Liver (tissue), 9 donors: ENCODE results near the gene OSGIN1. TPM values are rescaled to one million over a fixed set of nuclear protein-coding genes. Genes with fewer than 3 reads are reported as not detected.

Experiments
- DNase-seq: peaks from one replicate; pipeline ENCODE4 v3.0.0-alpha.2; 2017; ENCODE audit warnings: low spot score
- H3K27ac ChIP-seq, 2 donors: one replicate each; pipeline ENCODE4 v1.7.0; 2013; ENCODE audit warnings: inconsistent platforms in 2 of 2, low read length in 2 of 2, control low read depth in 1 of 2, low read depth in 1 of 2, mild to moderate bottlenecking in 1 of 2
- H3K27me3 ChIP-seq, 4 donors: one replicate each; pipeline versions ENCODE4 v1.6.1 to v1.7.0; 2013; ENCODE audit warnings: low read length in 3 of 4, inconsistent platforms in 1 of 4, mild to moderate bottlenecking in 1 of 4, moderate library complexity in 1 of 4; ENCODE audit not compliant: control insufficient read depth in 4 of 4, insufficient read depth in 4 of 4
- H3K36me3 ChIP-seq, 4 donors: one replicate each; pipeline versions ENCODE4 v1.6.1 to v1.7.0; 2013; ENCODE audit warnings: low read length in 3 of 4, mild to moderate bottlenecking in 3 of 4, low read depth in 1 of 4, moderate library complexity in 1 of 4; ENCODE audit not compliant: control insufficient read depth in 4 of 4, insufficient read depth in 3 of 4
- H3K4me1 ChIP-seq, 4 donors: one replicate each; pipeline versions ENCODE4 v1.6.1 to v1.7.0; 2013; ENCODE audit warnings: low read length in 3 of 4, mild to moderate bottlenecking in 3 of 4, moderate library complexity in 1 of 4; ENCODE audit not compliant: control insufficient read depth in 4 of 4, insufficient read depth in 4 of 4
- H3K4me3 ChIP-seq, 3 donors: one replicate each; pipeline versions ENCODE4 v1.6.1 to v1.7.0; 2013; ENCODE audit warnings: low read length in 3 of 3, control low read depth in 1 of 3, low read depth in 1 of 3, mild to moderate bottlenecking in 1 of 3
- H3K9ac ChIP-seq, 2 donors: one replicate each; pipeline ENCODE4 v1.7.0; 2013; ENCODE audit warnings: low read length in 2 of 2, mild to moderate bottlenecking in 2 of 2, moderate library complexity in 2 of 2, control low read depth in 1 of 2, low read depth in 1 of 2
- H3K9me3 ChIP-seq, 4 donors: one replicate each; pipeline versions ENCODE4 v1.6.1 to v1.7.0; 2013; ENCODE audit warnings: low read length in 3 of 4; ENCODE audit not compliant: control insufficient read depth in 4 of 4
- EGR1 ChIP-seq, 2 donors: IDR thresholded peaks; 2 replicates each; pipeline ENCODE4 v1.6.1; 2016 to 2018; ENCODE audit warnings: antibody characterized with exemption in 2 of 2, low read depth in 2 of 2
- FOXA1 ChIP-seq: IDR thresholded peaks from 2 replicates; pipeline ENCODE4 v1.6.1; 2016; ENCODE audit warnings: antibody characterized with exemption
- GABPA ChIP-seq, 2 donors: IDR thresholded peaks in 1 of 2; conservative IDR thresholded peaks in 1 of 2; 2 replicates each; pipeline ENCODE4 v1.6.1; 2016; ENCODE audit warnings: antibody characterized with exemption in 2 of 2, mild to moderate bottlenecking in 1 of 2, moderate library complexity in 1 of 2
- HNF4A ChIP-seq, 2 donors: conservative IDR thresholded peaks; 2 replicates each; pipeline ENCODE4 v1.6.1; 2016; ENCODE audit warnings: antibody characterized with exemption in 2 of 2, mild to moderate bottlenecking in 2 of 2
- JUND ChIP-seq, 2 donors: IDR thresholded peaks; 2 replicates each; pipeline ENCODE4 v1.6.1; 2016; ENCODE audit warnings: antibody characterized with exemption in 2 of 2
- RAD21 ChIP-seq, 2 donors: IDR thresholded peaks; 2 replicates each; pipeline ENCODE4 v1.6.1; 2016; ENCODE audit warnings: antibody characterized with exemption in 2 of 2, mild to moderate bottlenecking in 2 of 2
- REST ChIP-seq: IDR thresholded peaks from 2 replicates; pipeline ENCODE4 v1.6.1; 2016; ENCODE audit warnings: antibody characterized with exemption, mild to moderate bottlenecking
- RXRA ChIP-seq, 2 donors: IDR thresholded peaks; 2 replicates each; pipeline ENCODE4 v1.6.1; 2017 to 2018; ENCODE audit warnings: antibody characterized with exemption in 2 of 2, mild to moderate bottlenecking in 1 of 2
- SP1 ChIP-seq: IDR thresholded peaks from 2 replicates; pipeline ENCODE4 v1.6.1; 2018; ENCODE audit warnings: antibody characterized with exemption, mild to moderate bottlenecking
- TAF1 ChIP-seq: conservative IDR thresholded peaks from 2 replicates; pipeline ENCODE4 v1.6.1; 2016; ENCODE audit warnings: antibody characterized with exemption, mild to moderate bottlenecking
- WGBS: extraction: QIAGEN DNeasy Blood & Tissue Kit; methylation state at CpG from one replicate; pipeline ENCODE4 v1.1.7; 2013; 5-methylcytosine and 5-hydroxymethylcytosine counted together
- polyA plus RNA-seq, 2 donors: library from polyadenylated mRNA; stranded (reverse) in 1 of 2; unstranded in 1 of 2; fragments of 200-250 nt in 1 of 2; fragments of >200 nt in 1 of 2; fragmentation: Nextera tagmentation in 1 of 2; extraction: Ambion mirVana in 1 of 2; gene quantifications; one replicate each; pipeline versions ENCODE4 v1.2.1 to v1.2.3, GENCODE V29; 2013 to 2015
- total RNA-seq, 2 donors: library from RNA; depleted of rRNA; stranded (reverse); fragments of >200 nt; gene quantifications; one replicate each; pipeline ENCODE4 v1.2.3, GENCODE V29; 2014
- TF ChIP-seq, protein P1 (sequence below): IDR thresholded peaks from 2 replicates; pipeline ENCODE4 v1.6.1; 2016; ENCODE audit warnings: antibody characterized with exemption
- TF ChIP-seq, protein P2 (sequence below): fragments of 150-350 bp; IDR thresholded peaks from 2 replicates; pipeline ENCODE4 v1.5.1; 2017; ENCODE audit warnings: improper control_type of control experiment, low read depth, low read length; ENCODE audit not compliant: missing input control
- TF ChIP-seq, protein P3 (sequence below): IDR thresholded peaks from 2 replicates; pipeline ENCODE4 v1.6.1; 2016; ENCODE audit warnings: antibody characterized with exemption
- TF ChIP-seq, protein P4 (sequence below): IDR thresholded peaks from 2 replicates; pipeline ENCODE4 v1.6.1; 2016; ENCODE audit warnings: antibody characterized with exemption
- donor health status: healthy.
- donor health status: healthy.
- donor health status: healthy.
- donor health status: healthy.
- donor health status: healthy.

Gene OSGIN1
- total and polyA plus RNA-seq, 4 donors, result 7.1 to 90.4 (median 60.4) TPM

GRCh38 chr16:84013787-84014569 lies 60.9 kb downstream of the OSGIN1 start:
- peak; percentile 49 for DNase-seq
- Histone ChIP-seq H3K9me3 (peaks cover 0 to 4% (median 0%) of the 10 kb centered on the region in 4 donors), H3K27ac (no peak overlapping the region), H3K9ac (no peak overlapping the region), H3K36me3 (no peaks in the 10 kb centered on the region), H3K4me3 (no peak overlapping the region), H3K27me3 (no peaks in the 10 kb centered on the region), H3K4me1 (no peaks in the 10 kb centered on the region)
- TF ChIP-seq SP1 (peak; percentile 53), GABPA (IDR thresholded peaks at IDR 0.05 in 1 of 2, conservative IDR thresholded peaks at IDR 0.05 in 1 of 2) (no peak)
- WGBS, result 16% methylated on average over 14 of the region's 14 CpGs

DNA sequence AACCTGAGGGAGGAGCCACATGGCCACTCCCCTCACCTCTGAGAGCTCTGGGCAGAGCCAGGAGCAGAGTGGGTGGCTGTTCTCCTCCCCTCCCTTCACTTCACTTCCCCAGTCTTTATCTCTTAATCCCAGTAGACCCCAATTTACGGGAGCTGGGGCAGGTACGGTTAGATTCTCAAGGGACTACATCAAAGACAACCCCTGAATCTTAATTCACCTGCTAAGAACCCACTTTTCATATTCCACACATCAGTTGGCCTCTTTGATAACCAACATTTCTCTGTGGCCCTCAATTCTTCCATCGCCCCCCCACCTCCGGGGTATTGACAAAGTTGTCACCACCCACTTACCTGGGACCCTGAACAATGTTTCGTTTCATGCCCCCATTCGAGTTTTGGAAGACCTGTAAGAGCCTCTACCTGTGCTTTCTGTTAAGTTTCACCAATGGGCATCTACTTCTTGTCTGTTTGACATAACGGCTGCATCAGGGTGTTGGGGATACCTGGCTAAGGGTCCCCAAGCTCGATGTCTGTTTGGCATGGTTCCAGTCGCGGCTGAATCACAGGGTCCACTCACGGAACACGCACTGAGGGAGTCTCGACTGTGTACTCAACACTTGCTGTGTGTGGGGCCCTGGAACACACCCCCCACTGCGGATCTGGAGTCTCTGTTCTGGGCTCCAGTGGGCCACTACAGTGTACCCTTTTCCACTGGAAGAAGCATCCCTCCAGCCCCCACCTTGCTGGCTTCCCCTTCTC lies 61.7 kb downstream of the OSGIN1 start:
- Histone ChIP-seq H3K9me3 (peaks cover 0 to 10% (median under 1%) of the 10 kb centered on the region in 4 donors), H3K27ac (no peak overlapping the region), H3K4me1 (no peaks in the 10 kb centered on the region), H3K36me3 (no peaks in the 10 kb centered on the region), H3K27me3 (no peaks in the 10 kb centered on the region), H3K4me3 (no peak overlapping the region), H3K9ac (no peak overlapping the region)
- WGBS, result 73% methylated on average over 14 of the region's 14 CpGs
- no peak for DNase-seq
- TF ChIP-seq HNF4A (conservative IDR thresholded peaks at IDR 0.05) (no peak), FOXA1 (no peak), REST (no peak), SP1 (no peak), RAD21 (IDR thresholded peaks at IDR 0.05) (no peak), RXRA (IDR thresholded peaks at IDR 0.05) (no peak), EGR1 (IDR thresholded peaks at IDR 0.05; ENCODE audit: low read depth in 2 of 2) (no peak)
- TF ChIP-seq, protein P1, sequence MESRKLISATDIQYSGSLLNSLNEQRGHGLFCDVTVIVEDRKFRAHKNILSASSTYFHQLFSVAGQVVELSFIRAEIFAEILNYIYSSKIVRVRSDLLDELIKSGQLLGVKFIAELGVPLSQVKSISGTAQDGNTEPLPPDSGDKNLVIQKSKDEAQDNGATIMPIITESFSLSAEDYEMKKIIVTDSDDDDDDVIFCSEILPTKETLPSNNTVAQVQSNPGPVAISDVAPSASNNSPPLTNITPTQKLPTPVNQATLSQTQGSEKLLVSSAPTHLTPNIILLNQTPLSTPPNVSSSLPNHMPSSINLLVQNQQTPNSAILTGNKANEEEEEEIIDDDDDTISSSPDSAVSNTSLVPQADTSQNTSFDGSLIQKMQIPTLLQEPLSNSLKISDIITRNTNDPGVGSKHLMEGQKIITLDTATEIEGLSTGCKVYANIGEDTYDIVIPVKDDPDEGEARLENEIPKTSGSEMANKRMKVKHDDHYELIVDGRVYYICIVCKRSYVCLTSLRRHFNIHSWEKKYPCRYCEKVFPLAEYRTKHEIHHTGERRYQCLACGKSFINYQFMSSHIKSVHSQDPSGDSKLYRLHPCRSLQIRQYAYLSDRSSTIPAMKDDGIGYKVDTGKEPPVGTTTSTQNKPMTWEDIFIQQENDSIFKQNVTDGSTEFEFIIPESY, result no peak

GRCh38 chr16:84015399-84015798 lies 62.4 kb downstream of the OSGIN1 start:
- H3K27me3 ChIP-seq, result no peaks in the 10 kb centered on the region
- no peaks in the 10 kb centered on the region for H3K36me3 ChIP-seq
- no peak overlapping the region for H3K27ac ChIP-seq
- DNase-seq, result no peak
- TF ChIP-seq SP1, result no peak
- TF ChIP-seq TAF1, result no peak
- TF ChIP-seq, protein P2, sequence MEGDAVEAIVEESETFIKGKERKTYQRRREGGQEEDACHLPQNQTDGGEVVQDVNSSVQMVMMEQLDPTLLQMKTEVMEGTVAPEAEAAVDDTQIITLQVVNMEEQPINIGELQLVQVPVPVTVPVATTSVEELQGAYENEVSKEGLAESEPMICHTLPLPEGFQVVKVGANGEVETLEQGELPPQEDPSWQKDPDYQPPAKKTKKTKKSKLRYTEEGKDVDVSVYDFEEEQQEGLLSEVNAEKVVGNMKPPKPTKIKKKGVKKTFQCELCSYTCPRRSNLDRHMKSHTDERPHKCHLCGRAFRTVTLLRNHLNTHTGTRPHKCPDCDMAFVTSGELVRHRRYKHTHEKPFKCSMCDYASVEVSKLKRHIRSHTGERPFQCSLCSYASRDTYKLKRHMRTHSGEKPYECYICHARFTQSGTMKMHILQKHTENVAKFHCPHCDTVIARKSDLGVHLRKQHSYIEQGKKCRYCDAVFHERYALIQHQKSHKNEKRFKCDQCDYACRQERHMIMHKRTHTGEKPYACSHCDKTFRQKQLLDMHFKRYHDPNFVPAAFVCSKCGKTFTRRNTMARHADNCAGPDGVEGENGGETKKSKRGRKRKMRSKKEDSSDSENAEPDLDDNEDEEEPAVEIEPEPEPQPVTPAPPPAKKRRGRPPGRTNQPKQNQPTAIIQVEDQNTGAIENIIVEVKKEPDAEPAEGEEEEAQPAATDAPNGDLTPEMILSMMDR, result no peak
- no peak for TF ChIP-seq HNF4A (conservative IDR thresholded peaks at IDR 0.05)
- no peak for TF ChIP-seq GABPA (IDR thresholded peaks at IDR 0.05 in 1 of 2, conservative IDR thresholded peaks at IDR 0.05 in 1 of 2)
- TF ChIP-seq, protein P3, sequence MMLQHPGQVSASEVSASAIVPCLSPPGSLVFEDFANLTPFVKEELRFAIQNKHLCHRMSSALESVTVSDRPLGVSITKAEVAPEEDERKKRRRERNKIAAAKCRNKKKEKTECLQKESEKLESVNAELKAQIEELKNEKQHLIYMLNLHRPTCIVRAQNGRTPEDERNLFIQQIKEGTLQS, result no peak
- TF ChIP-seq, protein P4, sequence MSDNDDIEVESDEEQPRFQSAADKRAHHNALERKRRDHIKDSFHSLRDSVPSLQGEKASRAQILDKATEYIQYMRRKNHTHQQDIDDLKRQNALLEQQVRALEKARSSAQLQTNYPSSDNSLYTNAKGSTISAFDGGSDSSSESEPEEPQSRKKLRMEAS, result no peak
- TF ChIP-seq JUND (IDR thresholded peaks at IDR 0.05), result no peak
- TF ChIP-seq RAD21 (IDR thresholded peaks at IDR 0.05), result no peak
- no peaks in the 10 kb centered on the region for H3K4me1 ChIP-seq
- 86% methylated on average over 12 of the region's 12 CpGs for WGBS
- no peak overlapping the region for H3K9ac ChIP-seq
- H3K9me3 ChIP-seq, result peaks cover 0 to 10% (median under 1%) of the 10 kb centered on the region in 4 donors
- H3K4me3 ChIP-seq, result no peak overlapping the region
